GM12874 (cell line): ENCODE measurements around the gene SPOCK1.

Experiments
- TF ChIP-seq, protein P1 (sequence below): IDR thresholded peaks from 2 replicates; pipeline ENCODE4 v1.5.1; 2011; ENCODE audit warnings: low read depth, mild to moderate bottlenecking, control low read depth, low read length, moderate library complexity; ENCODE audit not compliant: insufficient read depth

SPOCK1 gene

DNA sequence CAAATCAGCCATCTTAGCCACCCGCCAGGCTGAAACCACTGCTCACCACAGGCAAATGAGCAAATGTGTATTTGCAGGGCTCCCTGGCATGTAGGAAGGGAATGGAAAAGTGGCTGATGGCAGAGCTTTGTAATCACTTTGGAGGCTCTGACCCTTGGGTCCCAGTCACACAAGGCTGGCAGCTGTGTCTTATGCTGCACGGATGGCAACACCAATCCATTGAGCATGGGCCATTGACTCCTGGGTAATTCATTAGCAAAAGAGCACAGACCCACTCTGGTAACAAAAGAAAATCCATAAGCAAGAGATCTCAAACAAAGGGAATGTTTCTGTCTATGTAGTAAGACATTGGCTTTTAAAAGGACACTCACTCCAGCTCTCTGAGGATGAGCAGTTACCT, 57.6 kb downstream of the SPOCK1 start:
- TF ChIP-seq, protein P1, sequence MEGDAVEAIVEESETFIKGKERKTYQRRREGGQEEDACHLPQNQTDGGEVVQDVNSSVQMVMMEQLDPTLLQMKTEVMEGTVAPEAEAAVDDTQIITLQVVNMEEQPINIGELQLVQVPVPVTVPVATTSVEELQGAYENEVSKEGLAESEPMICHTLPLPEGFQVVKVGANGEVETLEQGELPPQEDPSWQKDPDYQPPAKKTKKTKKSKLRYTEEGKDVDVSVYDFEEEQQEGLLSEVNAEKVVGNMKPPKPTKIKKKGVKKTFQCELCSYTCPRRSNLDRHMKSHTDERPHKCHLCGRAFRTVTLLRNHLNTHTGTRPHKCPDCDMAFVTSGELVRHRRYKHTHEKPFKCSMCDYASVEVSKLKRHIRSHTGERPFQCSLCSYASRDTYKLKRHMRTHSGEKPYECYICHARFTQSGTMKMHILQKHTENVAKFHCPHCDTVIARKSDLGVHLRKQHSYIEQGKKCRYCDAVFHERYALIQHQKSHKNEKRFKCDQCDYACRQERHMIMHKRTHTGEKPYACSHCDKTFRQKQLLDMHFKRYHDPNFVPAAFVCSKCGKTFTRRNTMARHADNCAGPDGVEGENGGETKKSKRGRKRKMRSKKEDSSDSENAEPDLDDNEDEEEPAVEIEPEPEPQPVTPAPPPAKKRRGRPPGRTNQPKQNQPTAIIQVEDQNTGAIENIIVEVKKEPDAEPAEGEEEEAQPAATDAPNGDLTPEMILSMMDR = no peak

DNA sequence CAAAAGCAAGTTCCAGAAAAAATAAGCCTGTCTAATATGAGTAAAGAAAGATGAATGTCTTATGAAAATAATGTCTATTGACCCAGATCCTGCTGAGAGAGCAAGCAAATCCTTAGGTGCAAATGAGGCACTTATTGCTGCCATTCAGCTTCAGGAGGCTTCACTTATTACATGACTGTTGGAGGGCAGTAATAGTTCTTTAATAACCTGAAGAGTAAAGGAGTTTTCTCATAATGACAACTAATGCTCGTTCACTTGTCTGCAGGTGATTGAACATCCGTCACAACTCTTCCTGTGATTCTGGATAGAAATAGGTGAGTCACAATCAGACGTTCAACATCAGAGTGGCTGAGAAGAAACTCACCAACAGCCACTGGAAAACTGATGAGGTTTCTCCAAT, 58.3 kb downstream of the SPOCK1 start:
- TF ChIP-seq, protein P1 = no peak

DNA sequence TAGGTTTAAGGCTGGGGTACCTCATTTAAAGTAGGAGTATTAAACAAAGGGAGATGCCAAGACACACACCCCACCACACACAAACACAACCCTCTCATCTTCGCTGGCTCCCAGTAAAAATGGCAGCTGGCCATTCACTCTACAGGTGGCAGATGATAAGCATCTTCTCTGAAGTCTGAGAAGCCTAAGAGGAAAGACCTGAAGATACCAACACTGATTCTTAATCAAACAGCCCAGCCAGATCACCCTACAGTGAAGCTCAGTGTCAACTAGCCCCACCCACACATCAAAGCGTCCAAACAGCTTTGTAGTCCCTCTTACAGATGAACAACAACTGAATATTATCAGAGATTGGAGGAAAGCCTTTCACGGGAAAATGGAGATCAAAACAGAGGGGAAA, 59.5 kb downstream of the SPOCK1 start:
- TF ChIP-seq, protein P1 = no peak

DNA sequence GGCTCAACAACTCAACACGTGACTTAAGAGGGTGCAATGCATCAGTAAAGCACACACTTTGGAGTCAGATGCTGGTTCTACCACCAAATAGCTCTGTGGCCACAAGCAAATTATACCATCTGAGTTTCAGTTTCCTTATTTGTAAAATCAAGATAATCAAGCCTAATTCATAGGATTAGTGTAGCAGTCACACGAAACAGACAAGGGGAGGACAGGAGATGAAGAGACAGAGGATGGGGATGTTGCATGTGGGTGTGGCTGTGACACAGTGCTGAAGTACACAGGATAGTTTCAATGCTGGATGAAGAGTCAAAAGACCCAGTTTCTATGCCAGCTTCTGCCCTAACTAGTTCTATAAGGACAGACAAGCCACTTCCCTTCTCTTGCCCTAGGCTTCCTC, 60.2 kb downstream of the SPOCK1 start:
- TF ChIP-seq, protein P1 = no peak

DNA sequence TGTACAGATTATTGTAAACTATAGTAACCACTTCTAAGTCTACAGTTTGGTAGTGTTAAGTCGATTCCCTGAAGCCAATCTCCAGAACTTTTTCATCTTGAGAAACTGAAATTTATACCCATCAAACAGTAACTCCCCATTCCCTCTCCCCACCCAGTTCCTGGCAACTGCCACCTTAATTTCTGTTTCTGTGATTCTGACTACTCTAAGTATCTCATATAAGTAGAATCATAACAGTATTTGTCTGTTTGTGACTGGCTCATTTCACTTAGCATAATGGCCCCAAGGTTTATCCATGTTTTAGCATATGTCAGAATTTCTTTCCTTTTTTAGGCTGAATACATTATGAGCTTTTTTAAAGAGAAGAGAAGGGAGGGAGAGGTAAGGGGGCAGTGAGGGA, 61.4 kb downstream of the SPOCK1 start:
- TF ChIP-seq, protein P1 = no peak

DNA sequence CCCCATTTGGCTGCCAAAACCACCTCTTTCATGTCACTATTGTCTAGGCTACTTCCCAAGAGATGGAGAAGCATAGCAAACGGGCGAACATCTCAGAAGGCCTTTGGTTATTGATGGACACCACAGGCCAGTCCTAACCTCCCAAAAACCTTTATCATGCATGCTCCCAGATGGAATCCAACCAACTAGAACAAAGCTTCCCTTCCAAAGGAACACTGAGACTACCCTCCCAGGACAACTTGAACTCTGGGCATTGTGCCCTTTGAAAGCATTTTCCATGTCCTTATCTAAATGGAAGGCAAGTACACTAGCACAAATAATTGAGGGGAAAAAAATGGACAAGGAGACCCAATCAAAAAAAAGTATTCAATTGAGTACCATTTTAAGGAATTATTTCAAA, 65.6 kb downstream of the SPOCK1 start:
- TF ChIP-seq, protein P1 = no peak

DNA sequence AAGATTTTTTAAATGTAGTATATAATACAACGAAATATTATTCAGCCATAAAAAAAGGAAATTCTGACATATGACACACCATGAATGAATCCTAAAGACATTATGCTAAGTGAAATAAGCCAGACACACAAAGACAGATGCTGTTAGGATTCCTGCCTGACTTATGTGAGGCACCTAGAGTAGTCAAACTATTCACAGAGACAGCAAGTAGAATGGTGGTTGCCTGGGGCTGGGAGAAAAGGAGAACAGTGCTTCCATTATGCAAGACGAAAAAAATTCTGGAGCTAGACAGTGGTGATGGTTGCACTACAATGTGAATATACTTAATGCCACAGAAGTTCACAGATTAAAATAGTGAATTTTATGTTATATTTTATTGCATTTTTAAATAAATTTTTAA, 66.8 kb downstream of the SPOCK1 start:
- TF ChIP-seq, protein P1 = no peak

DNA sequence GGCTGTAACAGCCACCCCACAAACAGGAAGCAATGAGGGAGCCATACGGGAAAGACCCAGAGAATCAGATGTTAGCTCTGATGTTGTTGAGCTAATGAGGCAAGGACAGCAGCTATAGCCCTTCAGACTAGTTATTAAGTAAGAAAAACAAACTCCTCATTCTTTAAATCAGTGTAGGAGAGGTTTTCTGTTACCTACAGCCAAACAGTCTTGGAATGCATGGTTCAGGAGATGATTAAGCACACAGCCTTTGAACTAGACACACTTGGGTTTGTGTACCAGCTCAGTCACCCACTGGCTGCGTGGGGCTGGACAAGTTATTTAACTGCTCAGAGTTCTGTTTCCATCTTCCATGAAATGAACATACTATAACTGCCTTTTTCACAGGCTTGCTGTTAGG, 68.1 kb downstream of the SPOCK1 start:
- TF ChIP-seq, protein P1 = no peak
